Gastrocnemius medialis (tissue), 4 donors: ENCODE measurements around the gene ARHGDIA.

Experiments used
- POLR2A ChIP-seq, 2 donors: fragments of 450-650 bp; IDR thresholded peaks; one replicate each; pipeline ENCODE4 v1.6.1; 2017; ENCODE audit warnings: antibody characterized with exemption in 2 of 2, mild to moderate bottlenecking in 2 of 2, moderate library complexity in 2 of 2
- TF ChIP-seq, protein P1 (sequence below), 5 experiments: fragments of 450-650 bp in 3 of 5; fragments of 200-600 bp in 2 of 5; sonication (generic) in 2 of 5; IDR thresholded peaks in 4 of 5; conservative IDR thresholded peaks in 1 of 5; 1 replicate in 4 of 5; 2 replicates in 1 of 5; pipeline ENCODE4 v1.5.1; 2016 to 2019; ENCODE audit warnings: antibody characterized with exemption in 5 of 5, mild to moderate bottlenecking in 3 of 5, moderate library complexity in 3 of 5

GRCh38 chr17:81909231-81909630 is 38.1 kb upstream of the ARHGDIA start:
- no peak for TF ChIP-seq POLR2A (IDR thresholded peaks at IDR 0.05)
- TF ChIP-seq, protein P1, sequence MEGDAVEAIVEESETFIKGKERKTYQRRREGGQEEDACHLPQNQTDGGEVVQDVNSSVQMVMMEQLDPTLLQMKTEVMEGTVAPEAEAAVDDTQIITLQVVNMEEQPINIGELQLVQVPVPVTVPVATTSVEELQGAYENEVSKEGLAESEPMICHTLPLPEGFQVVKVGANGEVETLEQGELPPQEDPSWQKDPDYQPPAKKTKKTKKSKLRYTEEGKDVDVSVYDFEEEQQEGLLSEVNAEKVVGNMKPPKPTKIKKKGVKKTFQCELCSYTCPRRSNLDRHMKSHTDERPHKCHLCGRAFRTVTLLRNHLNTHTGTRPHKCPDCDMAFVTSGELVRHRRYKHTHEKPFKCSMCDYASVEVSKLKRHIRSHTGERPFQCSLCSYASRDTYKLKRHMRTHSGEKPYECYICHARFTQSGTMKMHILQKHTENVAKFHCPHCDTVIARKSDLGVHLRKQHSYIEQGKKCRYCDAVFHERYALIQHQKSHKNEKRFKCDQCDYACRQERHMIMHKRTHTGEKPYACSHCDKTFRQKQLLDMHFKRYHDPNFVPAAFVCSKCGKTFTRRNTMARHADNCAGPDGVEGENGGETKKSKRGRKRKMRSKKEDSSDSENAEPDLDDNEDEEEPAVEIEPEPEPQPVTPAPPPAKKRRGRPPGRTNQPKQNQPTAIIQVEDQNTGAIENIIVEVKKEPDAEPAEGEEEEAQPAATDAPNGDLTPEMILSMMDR (IDR thresholded peaks at IDR 0.05 in 4 of 5, conservative IDR thresholded peaks at IDR 0.05 in 1 of 5) = no peak
